NB4 (cell line): ENCODE results near the gene PSMD3.

Experiments used
- CTCF ChIP-seq: IDR thresholded peaks from one replicate; pipeline ENCODE4 v1.5.1; 2012; ENCODE audit warnings: low read depth, low read length
- POLR2A ChIP-seq: IDR thresholded peaks from 2 replicates; pipeline ENCODE4 v1.6.1; 2011; ENCODE audit warnings: mild to moderate bottlenecking; ENCODE audit not compliant: insufficient read length; ENCODE audit errors: extremely low read depth
- TF ChIP-seq, protein P1 (sequence below): IDR thresholded peaks from 2 replicates; pipeline ENCODE4 v1.6.1; 2011; ENCODE audit warnings: low read depth, low read length

DNA sequence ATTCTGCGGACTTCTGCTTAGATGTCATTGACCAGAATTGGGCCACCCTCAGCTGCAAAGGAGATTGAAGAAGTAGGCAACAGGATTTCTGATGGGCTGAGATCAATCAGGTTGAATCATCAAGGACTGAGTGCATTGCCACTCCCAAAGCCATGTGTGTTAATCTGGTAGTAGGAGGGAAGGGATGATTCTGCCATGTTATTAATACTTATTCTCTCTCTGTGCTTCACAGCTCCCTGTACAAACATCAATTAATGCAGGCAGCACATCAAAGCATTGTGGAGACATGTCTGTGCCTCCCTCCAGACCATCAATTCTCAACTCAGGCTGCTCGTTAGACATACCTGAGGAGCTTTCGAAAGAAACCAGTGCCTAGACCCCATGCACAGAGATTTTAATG, 41.5 kb upstream of the PSMD3 start:
- TF ChIP-seq CTCF (no peak), POLR2A (no peak)
- TF ChIP-seq, protein P1, sequence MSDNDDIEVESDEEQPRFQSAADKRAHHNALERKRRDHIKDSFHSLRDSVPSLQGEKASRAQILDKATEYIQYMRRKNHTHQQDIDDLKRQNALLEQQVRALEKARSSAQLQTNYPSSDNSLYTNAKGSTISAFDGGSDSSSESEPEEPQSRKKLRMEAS = no peak
